Subcutaneous preadipocyte (primary cell): ENCODE results near the gene HLA-B. TPM values are rescaled to one million over a fixed set of nuclear protein-coding genes. Genes with fewer than 3 reads are reported as not detected.

Source experiments
- small RNA-seq: library from RNA; depleted of rRNA; stranded (forward); fragments of <200 nt; gene quantifications from one replicate; pipeline ENCODE3, GENCODE V24; 2012
- total RNA-seq: library from RNA; depleted of rRNA; stranded (reverse); fragments of >200 nt; gene quantifications from 2 replicates; pipeline ENCODE4 v1.2.3, GENCODE V29; 2012

Gene HLA-B
- total RNA-seq, result 103 and 228 TPM in 2 replicates

GRCh38 chr6:31356946-31357466 lies at the start of gene HLA-B:
HLA-B (minus strand) TSS chr6:31357179; CDS start chr6:31357158, 21 bp downstream.

GRCh38 chr6:31403283-31404060 lies 46.5 kb upstream of the HLA-B start, which contains the start of gene MICA:
MICA (plus strand) TSS chr6:31403595; CDS start chr6:31403633, 38 bp downstream.

Small RNA genes within 50 kb of the gene (small RNA-seq; reads per million reads assigned to genes)
- not detected for gene HLA-S
- 0.16 reads per million for gene MIR6891
- gene RF00019, result not detected
- gene RNU6-283P, result not detected

Other genes starting within 250 kb of the HLA-B start
- not detected in 2 replicates for gene C6orf15, start 244.6 kb downstream of the HLA-B start, total RNA-seq
- 0.37 and 0.39 TPM in 2 replicates for gene PSORS1C1, start 242.4 kb downstream of the HLA-B start, total RNA-seq
- gene CDSN, start 236.7 kb downstream of the HLA-B start, total RNA-seq, result not detected in 2 replicates
- gene PSORS1C2, start 218.1 kb downstream of the HLA-B start, total RNA-seq, result not detected in 2 replicates
- 11.4 and 18.0 TPM in 2 replicates for gene CCHCR1, start 199.4 kb downstream of the HLA-B start, total RNA-seq
- gene TCF19, start 198.6 kb downstream of the HLA-B start, total RNA-seq, result 13.6 and 25.2 TPM in 2 replicates
- gene POU5F1, start 186.5 kb downstream of the HLA-B start, total RNA-seq, result 0.59 TPM in 1 of 2 replicates, not detected in the other
- 73.9 and 109 TPM in 2 replicates for gene HLA-C, start 85.1 kb downstream of the HLA-B start, total RNA-seq
- 27.6 and 37.5 TPM in 2 replicates for gene MICA, start 46.4 kb upstream of the HLA-B start, total RNA-seq
- gene MICB, start 141.0 kb upstream of the HLA-B start, total RNA-seq, result 10.7 and 11.1 TPM in 2 replicates
- not detected in 2 replicates for gene MCCD1, start 171.8 kb upstream of the HLA-B start, total RNA-seq
- 448 and 514 TPM in 2 replicates for gene DDX39B, start 184.8 kb upstream of the HLA-B start, total RNA-seq
- gene ATP6V1G2, start 189.4 kb upstream of the HLA-B start, total RNA-seq, result 1.8 TPM in 2 replicates
- gene NFKBIL1, start 190.4 kb upstream of the HLA-B start, total RNA-seq, result 22.3 and 29.0 TPM in 2 replicates
- gene LTA, start 215.1 kb upstream of the HLA-B start, total RNA-seq, result not detected in 2 replicates
- not detected in 2 replicates for gene TNF, start 218.4 kb upstream of the HLA-B start, total RNA-seq
- not detected in 2 replicates for gene LTB, start 225.2 kb upstream of the HLA-B start, total RNA-seq
- gene LST1, start 229.1 kb upstream of the HLA-B start, total RNA-seq, result not detected in 2 replicates
- gene NCR3, start 235.8 kb upstream of the HLA-B start, total RNA-seq, result not detected in 2 replicates